K562 (cell line): ENCODE results near the gene KIRREL1. TPM values are rescaled to one million over a fixed set of nuclear protein-coding genes. Genes with fewer than 3 reads are reported as not detected.

ENCODE experiments used
- ATAC-seq: fragments of 200-7000 bp; cut with Tn5 transposase; 3 replicates; pipeline ENCODE4 v1.9.1; 2020; ENCODE audit warnings: moderate library complexity
- BruUV-seq: library from RNA; stranded (reverse); fragments of 400-500 nt; replicated peaks from 2 replicates; lab custom pipeline; 2021; lab: Mats Ljungman, UMichigan
- CTCF ChIA-PET: fragments of 300-600 bp; formaldehyde crosslinking; extraction: SDS; loops from one replicate; lab custom pipeline; 2021; ENCODE audit warnings: low intra/inter-chr PET ratio; lab: Yijun Ruan, JAX
- POLR2A ChIA-PET: fragments of 300-600, 350-650 bp; sonication (Branson Sonifier 250); formaldehyde crosslinking; extraction: SDS; loops from one replicate; lab custom pipeline; 2021; ENCODE audit warnings: antibody characterized with exemption, inconsistent platforms; lab: Yijun Ruan, JAX
- DNase-seq, 4 experiments: peaks; one replicate each; pipeline versions ENCODE4 v3.0.0 to v3.0.0-alpha.2; 2011 to 2018; ENCODE audit warnings: low spot score in 3 of 4, mixed read lengths in 3 of 4; ENCODE audit errors: extremely low read depth in 1 of 4
- FAIRE-seq: peaks from 2 replicates; lab custom pipeline; 2011; peaks lifted over from hg19 to GRCh38; lab: Jason Lieb, UNC
- H2AFZ ChIP-seq: 2 replicates; pipeline ENCODE4 v1.6.0; 2011; ENCODE audit warnings: low read depth, low read length, control low read depth, inconsistent platforms
- H3K27ac ChIP-seq: fragments of 200-600 bp; 3 replicates; pipeline ENCODE4 v1.8.0; 2011; ENCODE audit warnings: low read depth, mild to moderate bottlenecking, control low read depth, inconsistent platforms, low read length, moderate library complexity, mixed read lengths; ENCODE audit errors: extremely low read depth
- H3K27me3 ChIP-seq, 2 experiments: fragments of 300-600 bp in 1 of 2; 2 replicates in 1 of 2; 3 replicates in 1 of 2; pipeline versions ENCODE4 v1.6.0 to v1.8.0; 2011; ENCODE audit warnings: inconsistent platforms in 2 of 2, low read length in 2 of 2, mild to moderate bottlenecking in 1 of 2, mixed read lengths in 1 of 2, moderate library complexity in 1 of 2; ENCODE audit not compliant: control insufficient read depth in 2 of 2, insufficient read depth in 2 of 2
- H3K36me3 ChIP-seq: fragments of 300-600 bp; 3 replicates; pipeline ENCODE4 v1.8.0; 2011; ENCODE audit warnings: mild to moderate bottlenecking, low read length, inconsistent platforms; ENCODE audit not compliant: control insufficient read depth, insufficient read depth
- H3K4me1 ChIP-seq, 2 experiments: fragments of 200-600 bp in 1 of 2; replicated peaks in 1 of 2; 2 replicates in 1 of 2; 3 replicates in 1 of 2; pipeline versions ENCODE4 v1.5.1 to v1.8.0; 2011; ENCODE audit warnings: inconsistent platforms in 2 of 2, low read length in 2 of 2, mild to moderate bottlenecking in 1 of 2, mixed read lengths in 1 of 2, moderate library complexity in 1 of 2; ENCODE audit not compliant: control insufficient read depth in 2 of 2, insufficient read depth in 2 of 2
- H3K4me2 ChIP-seq: 2 replicates; pipeline ENCODE4 v1.6.1; 2011; ENCODE audit warnings: low read length, control low read depth, inconsistent platforms, mixed read lengths; ENCODE audit not compliant: insufficient read depth
- H3K4me3 ChIP-seq: fragments of 200-600 bp; sonication (generic), shearing (Covaris generic); 2 replicates; pipeline ENCODE4 v1.5.1; 2016; ENCODE audit warnings: control low read depth, inconsistent platforms
- H3K79me2 ChIP-seq: fragments of 200-600 bp; 3 replicates; pipeline ENCODE4 v1.8.0; 2011; ENCODE audit warnings: low read length, inconsistent platforms; ENCODE audit not compliant: control insufficient read depth, insufficient read depth
- H3K9ac ChIP-seq, 2 experiments: 2 replicates each; pipeline versions ENCODE4 v1.6.0 to v1.6.1; 2011; ENCODE audit warnings: low read depth in 2 of 2, low read length in 2 of 2, control low read depth in 1 of 2, inconsistent platforms in 1 of 2, mild to moderate bottlenecking in 1 of 2, mixed read lengths in 1 of 2; ENCODE audit not compliant: insufficient read depth in 1 of 2
- H3K9me1 ChIP-seq: one replicate; pipeline ENCODE4 v1.6.0; 2011; ENCODE audit warnings: inconsistent platforms, mild to moderate bottlenecking, low read length, moderate library complexity; ENCODE audit not compliant: control insufficient read depth, insufficient read depth
- H3K9me3 ChIP-seq: replicated peaks from 2 replicates; pipeline ENCODE4 v1.5.1; 2011; ENCODE audit warnings: low read depth, low read length, inconsistent platforms; ENCODE audit not compliant: control insufficient read depth, insufficient read depth
- H4K20me1 ChIP-seq: replicated peaks from 2 replicates; pipeline ENCODE4 v1.6.1; 2011; ENCODE audit warnings: low read length, inconsistent platforms, mixed read lengths; ENCODE audit not compliant: control insufficient read depth, insufficient read depth
- HDAC6 ChIP-seq: IDR thresholded peaks from 2 replicates; pipeline ENCODE4 v1.6.1; 2012; ENCODE audit warnings: low read depth, mild to moderate bottlenecking, control low read depth, inconsistent platforms, low read length, moderate library complexity
- HIVEP1 ChIP-seq: fragments of 250-450 bp; sonication (Bioruptor Pico); IDR thresholded peaks from 2 replicates; pipeline ENCODE4 v1.4.0; 2020; ENCODE audit warnings: mild to moderate bottlenecking
- L3MBTL2 ChIP-seq: fragments of 450-650 bp; IDR thresholded peaks from 2 replicates; pipeline ENCODE4 v1.6.1; 2016; ENCODE audit warnings: mild to moderate bottlenecking, moderate library complexity
- MED1 ChIP-seq: sonication (generic); formaldehyde crosslinking; IDR thresholded peaks from 2 replicates; pipeline ENCODE4 v1.8.1; 2023; ENCODE audit warnings: missing genetic modification reagents, borderline replicate concordance
- PTTG1 ChIP-seq: fragments of 450-650 bp; IDR thresholded peaks from 2 replicates; pipeline ENCODE4 v1.6.1; 2016; ENCODE audit warnings: low read depth, mild to moderate bottlenecking, missing genetic modification characterization, missing compliant biosample characterization
- PURB ChIP-seq: sonication (generic); formaldehyde crosslinking; IDR thresholded peaks from 2 replicates; pipeline ENCODE4 v1.9.0; 2021; ENCODE audit warnings: low read depth, mild to moderate bottlenecking, missing genetic modification reagents
- TCF7 ChIP-seq: sonication (generic); IDR thresholded peaks from 2 replicates; pipeline ENCODE4 v1.6.1; 2016; ENCODE audit warnings: antibody characterized with exemption, borderline replicate concordance
- YBX1 ChIP-seq: fragments of 450-650 bp; IDR thresholded peaks from 2 replicates; pipeline ENCODE4 v1.7.1; 2016; ENCODE audit warnings: mild to moderate bottlenecking
- ZNF316 ChIP-seq: fragments of 450-650 bp; IDR thresholded peaks from 2 replicates; pipeline ENCODE4 v1.6.1; 2016
- ZNF668 ChIP-seq: fragments of 250-450 bp; sonication (Bioruptor Pico); IDR thresholded peaks from 2 replicates; pipeline ENCODE4 v1.8.0; 2022; ENCODE audit warnings: mild to moderate bottlenecking, inconsistent platforms
- ZNF780A ChIP-seq: fragments of 250-450 bp; sonication (Bioruptor Pico); IDR thresholded peaks from 2 replicates; pipeline ENCODE4 v1.5.0; 2021; ENCODE audit warnings: mild to moderate bottlenecking
- ZSCAN29 ChIP-seq: fragments of 450-650 bp; IDR thresholded peaks from 2 replicates; pipeline ENCODE4 v1.6.1; 2017
- whole genome bisulfite sequencing: fragments of 100-300 bp; shearing (Covaris generic); methylation state at CpG from one replicate; pipeline ENCODE4 v1.1.6; 2016; ENCODE audit warnings: low coverage, mixed read lengths; ENCODE audit not compliant: insufficient coverage; ENCODE audit errors: missing lambda C conversion rate; 5-methylcytosine and 5-hydroxymethylcytosine counted together
- in situ Hi-C: fragments of 300-500 bp; cut with MboI; formaldehyde crosslinking; loops from 4 replicates; pipeline ENCODE4 v1.15.0; 2018; ENCODE audit warnings: inconsistent platforms, mixed read lengths
- intact Hi-C: fragments of 100-400 bp; cut with micrococcal nuclease; formaldehyde crosslinking; loops from 2 replicates; pipeline ENCODE4 v1.14.2; 2022
- polyA plus RNA-seq, 8 experiments: library from polyadenylated mRNA; depleted of rRNA in 4 of 8; stranded (reverse) in 5 of 8; unstranded in 3 of 8; fragments of >200 nt; fragmentation: Nextera tagmentation in 2 of 8; fragmentation: Illumina TruSeq in 1 of 8; extraction: Ambion mirVana in 2 of 8; extraction: Trizol in 1 of 8; gene quantifications; 2 replicates each; pipeline versions ENCODE4 v1.2.1 to v1.2.3, GENCODE V29; 2011 to 2014; ENCODE audit warnings: inconsistent platforms in 1 of 8, missing spikeins in 1 of 8
- total RNA-seq, 7 experiments: library from RNA; depleted of rRNA in 6 of 7; stranded (reverse); fragments of >200 nt in 6 of 7; fragmentation: Illumina TruSeq in 2 of 7; extraction: Trizol in 2 of 7; gene quantifications; 2 replicates each; pipeline versions ENCODE4 v1.2.1 to v1.2.3, GENCODE V29; 2011 to 2021; ENCODE audit warnings: low replicate concordance in 1 of 7
- TF ChIP-seq, protein P1 (sequence below): fragments of 450-650 bp; IDR thresholded peaks from 2 replicates; pipeline ENCODE4 v1.6.1; 2016; ENCODE audit warnings: mild to moderate bottlenecking
- TF ChIP-seq, protein P2 (sequence below), 2 experiments: fragments of 450-650 bp; conservative IDR thresholded peaks; 2 replicates each; pipeline ENCODE4 v1.6.1; 2017; ENCODE audit warnings: mild to moderate bottlenecking in 2 of 2, moderate library complexity in 2 of 2
- TF ChIP-seq, protein P3 (sequence below): fragments of 450-650 bp; formaldehyde crosslinking; IDR thresholded peaks from 2 replicates; pipeline ENCODE4 v1.4.0; 2020; ENCODE audit warnings: mild to moderate bottlenecking
- TF ChIP-seq, protein P4 (sequence below): fragments of 250-450 bp; sonication (Bioruptor Pico); IDR thresholded peaks from 2 replicates; pipeline ENCODE4 v1.6.1; 2021; ENCODE audit warnings: mild to moderate bottlenecking
- TF ChIP-seq, protein P5 (sequence below): fragments of 150-350 bp; conservative IDR thresholded peaks from 2 replicates; pipeline ENCODE4 v1.6.1; 2014; ENCODE audit warnings: low read length

KIRREL1 gene
- total and polyA plus RNA-seq, 9 of the 15 experiments (the other 6 are each of a cell fraction or from before 2014, with no cell fraction given) = under 0.01 to 0.22 (median 0.03) TPM; not detected in 3

DNA sequence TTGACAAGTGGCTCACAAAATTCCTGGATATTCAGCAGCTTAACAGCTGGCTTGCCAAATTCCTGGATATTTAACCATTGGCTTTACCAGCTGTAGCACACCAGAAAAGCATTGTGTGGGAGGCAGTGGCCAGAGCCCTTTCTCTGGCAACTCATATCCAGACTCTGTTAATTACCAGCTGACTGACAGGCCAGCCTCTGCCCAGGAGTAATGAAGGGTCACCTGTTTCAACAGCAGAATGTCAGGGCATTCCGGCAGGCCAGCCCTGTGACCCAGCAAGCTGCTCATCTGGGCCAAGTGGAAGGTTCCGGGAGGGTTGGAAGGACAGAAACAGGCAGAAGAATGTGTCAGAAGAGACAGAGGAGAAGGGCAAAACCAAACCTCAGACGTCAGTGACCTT, 35.2 kb upstream of the KIRREL1 start:
- Histone ChIP-seq H3K4me1 (no peaks in the 10 kb centered on the region), H3K27me3 (peaks cover 0 to 9% of the 10 kb centered on the region in 2 experiments; a peak in 2 of 5 replicates), H2AFZ (no peak overlapping the region), H3K4me3 (no peak overlapping the region), H3K9ac (no peak overlapping the region), H3K9me1 (no peaks in the 10 kb centered on the region), H3K4me2 (no peak overlapping the region), H3K36me3 (no peaks in the 10 kb centered on the region), H3K9me3 (no peaks in the 10 kb centered on the region), H3K79me2 (no peaks in the 10 kb centered on the region), H4K20me1 (no peaks in the 10 kb centered on the region), H3K27ac (no peak overlapping the region)
- ATAC-seq (no peak), DNase-seq (no peak), FAIRE-seq (no peak)
- ChIA-PET CTCF (no interaction called here), POLR2A (no interaction called here)
- BruUV-seq = no TSS peak
- WGBS = 3% methylated on average over 3 of the region's 3 CpGs
- intact Hi-C loops (no loop called here), in situ Hi-C loops (no loop called here)
- TF ChIP-seq ZNF316 = no peak
- TF ChIP-seq ZNF780A (CRISPR knock-in tag) = no peak
- TF ChIP-seq HIVEP1 (CRISPR knock-in tag) = no peak
- no peak for TF ChIP-seq ZNF668 (CRISPR knock-in tag)
- no peak for TF ChIP-seq TCF7
- TF ChIP-seq, protein P1, sequence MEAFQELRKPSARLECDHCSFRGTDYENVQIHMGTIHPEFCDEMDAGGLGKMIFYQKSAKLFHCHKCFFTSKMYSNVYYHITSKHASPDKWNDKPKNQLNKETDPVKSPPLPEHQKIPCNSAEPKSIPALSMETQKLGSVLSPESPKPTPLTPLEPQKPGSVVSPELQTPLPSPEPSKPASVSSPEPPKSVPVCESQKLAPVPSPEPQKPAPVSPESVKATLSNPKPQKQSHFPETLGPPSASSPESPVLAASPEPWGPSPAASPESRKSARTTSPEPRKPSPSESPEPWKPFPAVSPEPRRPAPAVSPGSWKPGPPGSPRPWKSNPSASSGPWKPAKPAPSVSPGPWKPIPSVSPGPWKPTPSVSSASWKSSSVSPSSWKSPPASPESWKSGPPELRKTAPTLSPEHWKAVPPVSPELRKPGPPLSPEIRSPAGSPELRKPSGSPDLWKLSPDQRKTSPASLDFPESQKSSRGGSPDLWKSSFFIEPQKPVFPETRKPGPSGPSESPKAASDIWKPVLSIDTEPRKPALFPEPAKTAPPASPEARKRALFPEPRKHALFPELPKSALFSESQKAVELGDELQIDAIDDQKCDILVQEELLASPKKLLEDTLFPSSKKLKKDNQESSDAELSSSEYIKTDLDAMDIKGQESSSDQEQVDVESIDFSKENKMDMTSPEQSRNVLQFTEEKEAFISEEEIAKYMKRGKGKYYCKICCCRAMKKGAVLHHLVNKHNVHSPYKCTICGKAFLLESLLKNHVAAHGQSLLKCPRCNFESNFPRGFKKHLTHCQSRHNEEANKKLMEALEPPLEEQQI = no peak
- no peak for TF ChIP-seq PTTG1 (tag)
- no peak for TF ChIP-seq ZSCAN29
- TF ChIP-seq, protein P2, sequence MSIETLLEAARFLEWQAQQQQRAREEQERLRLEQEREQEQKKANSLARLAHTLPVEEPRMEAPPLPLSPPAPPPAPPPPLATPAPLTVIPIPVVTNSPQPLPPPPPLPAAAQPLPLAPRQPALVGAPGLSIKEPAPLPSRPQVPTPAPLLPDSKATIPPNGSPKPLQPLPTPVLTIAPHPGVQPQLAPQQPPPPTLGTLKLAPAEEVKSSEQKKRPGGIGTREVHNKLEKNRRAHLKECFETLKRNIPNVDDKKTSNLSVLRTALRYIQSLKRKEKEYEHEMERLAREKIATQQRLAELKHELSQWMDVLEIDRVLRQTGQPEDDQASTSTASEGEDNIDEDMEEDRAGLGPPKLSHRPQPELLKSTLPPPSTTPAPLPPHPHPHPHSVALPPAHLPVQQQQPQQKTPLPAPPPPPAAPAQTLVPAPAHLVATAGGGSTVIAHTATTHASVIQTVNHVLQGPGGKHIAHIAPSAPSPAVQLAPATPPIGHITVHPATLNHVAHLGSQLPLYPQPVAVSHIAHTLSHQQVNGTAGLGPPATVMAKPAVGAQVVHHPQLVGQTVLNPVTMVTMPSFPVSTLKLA (conservative IDR thresholded peaks at IDR 0.05) = no peak
- TF ChIP-seq, protein P3, sequence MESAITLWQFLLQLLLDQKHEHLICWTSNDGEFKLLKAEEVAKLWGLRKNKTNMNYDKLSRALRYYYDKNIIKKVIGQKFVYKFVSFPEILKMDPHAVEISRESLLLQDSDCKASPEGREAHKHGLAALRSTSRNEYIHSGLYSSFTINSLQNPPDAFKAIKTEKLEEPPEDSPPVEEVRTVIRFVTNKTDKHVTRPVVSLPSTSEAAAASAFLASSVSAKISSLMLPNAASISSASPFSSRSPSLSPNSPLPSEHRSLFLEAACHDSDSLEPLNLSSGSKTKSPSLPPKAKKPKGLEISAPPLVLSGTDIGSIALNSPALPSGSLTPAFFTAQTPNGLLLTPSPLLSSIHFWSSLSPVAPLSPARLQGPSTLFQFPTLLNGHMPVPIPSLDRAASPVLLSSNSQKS (CRISPR knock-in tag) = no peak
- TF ChIP-seq L3MBTL2 = no peak
- TF ChIP-seq, protein P4, sequence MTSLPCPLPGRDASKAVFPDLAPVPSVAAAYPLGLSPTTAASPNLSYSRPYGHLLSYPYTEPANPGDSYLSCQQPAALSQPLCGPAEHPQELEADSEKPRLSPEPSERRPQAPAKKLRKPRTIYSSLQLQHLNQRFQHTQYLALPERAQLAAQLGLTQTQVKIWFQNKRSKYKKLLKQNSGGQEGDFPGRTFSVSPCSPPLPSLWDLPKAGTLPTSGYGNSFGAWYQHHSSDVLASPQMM = no peak
- no peak for TF ChIP-seq HDAC6
- TF ChIP-seq, protein P5, sequence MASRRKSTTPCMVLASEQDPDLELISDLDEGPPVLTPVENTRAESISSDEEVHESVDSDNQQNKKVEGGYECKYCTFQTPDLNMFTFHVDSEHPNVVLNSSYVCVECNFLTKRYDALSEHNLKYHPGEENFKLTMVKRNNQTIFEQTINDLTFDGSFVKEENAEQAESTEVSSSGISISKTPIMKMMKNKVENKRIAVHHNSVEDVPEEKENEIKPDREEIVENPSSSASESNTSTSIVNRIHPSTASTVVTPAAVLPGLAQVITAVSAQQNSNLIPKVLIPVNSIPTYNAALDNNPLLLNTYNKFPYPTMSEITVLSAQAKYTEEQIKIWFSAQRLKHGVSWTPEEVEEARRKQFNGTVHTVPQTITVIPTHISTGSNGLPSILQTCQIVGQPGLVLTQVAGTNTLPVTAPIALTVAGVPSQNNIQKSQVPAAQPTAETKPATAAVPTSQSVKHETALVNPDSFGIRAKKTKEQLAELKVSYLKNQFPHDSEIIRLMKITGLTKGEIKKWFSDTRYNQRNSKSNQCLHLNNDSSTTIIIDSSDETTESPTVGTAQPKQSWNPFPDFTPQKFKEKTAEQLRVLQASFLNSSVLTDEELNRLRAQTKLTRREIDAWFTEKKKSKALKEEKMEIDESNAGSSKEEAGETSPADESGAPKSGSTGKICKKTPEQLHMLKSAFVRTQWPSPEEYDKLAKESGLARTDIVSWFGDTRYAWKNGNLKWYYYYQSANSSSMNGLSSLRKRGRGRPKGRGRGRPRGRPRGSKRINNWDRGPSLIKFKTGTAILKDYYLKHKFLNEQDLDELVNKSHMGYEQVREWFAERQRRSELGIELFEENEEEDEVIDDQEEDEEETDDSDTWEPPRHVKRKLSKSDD = no peak
- no peak for TF ChIP-seq MED1 (CRISPR knock-in tag)
- TF ChIP-seq YBX1 = no peak
- no peak for TF ChIP-seq PURB (CRISPR knock-in tag)
